ENCODE measurements around the gene EIF4E1B.

The EIF4E1B gene

GRCh38 chr5:176650354-176650884 is 19.9 kb downstream of the EIF4E1B start:
- Histone ChIP-seq H4K20me1 (peaks cover 32 to 77% (median 69%) of the 10 kb centered on the region in 11 experiments; a peak in 20 of 22 replicates), H3K9me3 (replicated peaks in 1 of 11) (no peaks in the 10 kb centered on the region), H3K4me1 (peaks cover 64 to 90% (median 81%) of the 10 kb centered on the region in 10 experiments), H3K4me3 (peak overlapping the region in 4 of 10 experiments; percentile 41 to 56 (median 50); a peak in 6 of 20 replicates), H3K9ac (peak overlapping the region in 5 of 11 experiments; percentile 39 to 69 (median 66); a peak in 9 of 22 replicates), H3K27me3 (peaks cover 0 to 10% (median 0%) of the 10 kb centered on the region in 11 experiments; a peak in 1 of 22 replicates), H3K27ac (peak overlapping the region in 3 of 11 experiments; percentile 52 to 62 (median 58); a peak in 3 of 22 replicates), H3K36me3 (peaks cover 0 to 34% (median 22%) of the 10 kb centered on the region in 11 experiments; a peak in 19 of 22 replicates), H3K4me2 (peak overlapping the region; percentile 95 to 100 (median 99))
- no peak for TF ChIP-seq Cebpa-rat (IDR thresholded peaks at IDR 0.05)

GRCh38 chr5:176651472-176651980 is 21.1 kb downstream of the EIF4E1B start:
- Histone ChIP-seq H3K27me3 (peaks cover 0 to 10% (median 0%) of the 10 kb centered on the region in 11 experiments; a peak in 1 of 22 replicates), H3K9ac (peak overlapping the region in 9 of 11 experiments; percentile 9 to 69 (median 39); a peak in 18 of 22 replicates), H3K27ac (peak overlapping the region in 5 of 11 experiments; percentile 17 to 62 (median 52); a peak in 8 of 22 replicates), H3K4me3 (peak overlapping the region in 7 of 10 experiments; percentile 31 to 56 (median 41); a peak in 13 of 20 replicates), H4K20me1 (peaks cover 32 to 86% (median 75%) of the 10 kb centered on the region in 11 experiments; a peak in 20 of 22 replicates), H3K4me2 (peak overlapping the region; percentile 95 to 100 (median 99)), H3K4me1 (peaks cover 58 to 92% (median 75%) of the 10 kb centered on the region in 10 experiments), H3K36me3 (peaks cover 0 to 43% (median 30%) of the 10 kb centered on the region in 11 experiments; a peak in 19 of 22 replicates), H3K9me3 (replicated peaks in 1 of 11) (no peaks in the 10 kb centered on the region)
- TF ChIP-seq Cebpa-rat (IDR thresholded peaks at IDR 0.05): no peak

GRCh38 chr5:176652136-176652535 is 21.7 kb downstream of the EIF4E1B start:
- H3K4me1 ChIP-seq: peaks cover 55 to 88% (median 71%) of the 10 kb centered on the region in 10 experiments
- no peaks in the 10 kb centered on the region for H3K9me3 ChIP-seq (replicated peaks in 1 of 11)
- peak overlapping the region in 6 of 10 experiments; percentile 21 to 56 (median 46); a peak in 8 of 20 replicates for H3K4me3 ChIP-seq
- H3K27ac ChIP-seq: peak overlapping the region in 4 of 11 experiments; percentile 53 to 68 (median 58); a peak in 6 of 22 replicates
- H4K20me1 ChIP-seq: peaks cover 33 to 92% (median 81%) of the 10 kb centered on the region in 11 experiments; a peak in 20 of 22 replicates
- H3K36me3 ChIP-seq: peaks cover 0 to 49% (median 37%) of the 10 kb centered on the region in 11 experiments; a peak in 20 of 22 replicates
- peaks cover 0 to 10% (median 0%) of the 10 kb centered on the region in 11 experiments; a peak in 1 of 22 replicates for H3K27me3 ChIP-seq
- H3K4me2 ChIP-seq: peak overlapping the region; percentile 95 to 100 (median 99)
- H3K9ac ChIP-seq: peak overlapping the region in 6 of 11 experiments; percentile 35 to 69 (median 60); a peak in 9 of 22 replicates
- TF ChIP-seq Cebpa-rat (IDR thresholded peaks at IDR 0.05): no peak

- peaks cover 0 to 10% (median 0%) of the 10 kb centered on the region in 11 experiments; a peak in 1 of 22 replicates for H3K27me3 ChIP-seq
- peaks cover 0 to 54% (median 42%) of the 10 kb centered on the region in 11 experiments; a peak in 20 of 22 replicates for H3K36me3 ChIP-seq
- H3K9ac ChIP-seq: peak overlapping the region in 2 of 11 experiments; percentile 16 to 28; a peak in 1 of 22 replicates
- H3K4me2 ChIP-seq: peak overlapping the region; percentile 35 to 100 (median 99); a peak in 20 of 22 replicates
- H3K9me3 ChIP-seq (replicated peaks in 1 of 11): no peaks in the 10 kb centered on the region
- H3K27ac ChIP-seq: no peak overlapping the region
- peaks cover 39 to 98% (median 83%) of the 10 kb centered on the region in 11 experiments; a peak in 21 of 22 replicates for H4K20me1 ChIP-seq
- H3K4me1 ChIP-seq: peaks cover 53 to 87% (median 72%) of the 10 kb centered on the region in 10 experiments
- TF ChIP-seq Cebpa-rat (IDR thresholded peaks at IDR 0.05): no peak
- H3K4me3 ChIP-seq: no peak overlapping the region
Observed at GRCh38 chr5:176653401-176654385, 23.2 kb downstream of the EIF4E1B start.

GRCh38 chr5:176654856-176655255 is 24.4 kb downstream of the EIF4E1B start:
- Histone ChIP-seq H3K9me3 (replicated peaks in 1 of 11) (no peaks in the 10 kb centered on the region), H3K4me3 (no peak overlapping the region), H3K4me1 (peaks cover 50 to 86% (median 70%) of the 10 kb centered on the region in 10 experiments), H3K27me3 (peaks cover 0 to 10% (median 0%) of the 10 kb centered on the region in 11 experiments; a peak in 1 of 22 replicates), H3K4me2 (peak overlapping the region in 4 of 11 experiments; percentile 98 to 100 (median 99); a peak in 3 of 22 replicates), H3K27ac (no peak overlapping the region), H4K20me1 (peaks cover 44 to 95% (median 78%) of the 10 kb centered on the region in 11 experiments; a peak in 21 of 22 replicates), H3K9ac (no peak overlapping the region), H3K36me3 (peaks cover 0 to 54% (median 42%) of the 10 kb centered on the region in 11 experiments; a peak in 20 of 22 replicates)
- TF ChIP-seq Cebpa-rat (IDR thresholded peaks at IDR 0.05): no peak

- 0 out of 22 replicates have a peak overlapping the region, but pooled peaks of 1 of the 11 experiments have one; percentile 28 for H3K9ac ChIP-seq
- peaks cover 0 to under 1% (median 0%) of the 10 kb centered on the region in 11 experiments; a peak in 1 of 22 replicates for H3K27me3 ChIP-seq
- peaks cover 0 to 54% (median 42%) of the 10 kb centered on the region in 11 experiments; a peak in 20 of 22 replicates for H3K36me3 ChIP-seq
- no peak overlapping the region for H3K27ac ChIP-seq
- H3K4me1 ChIP-seq: peaks cover 33 to 84% (median 66%) of the 10 kb centered on the region in 10 experiments
- no peak overlapping the region for H3K4me3 ChIP-seq
- no peak overlapping the region for H3K4me2 ChIP-seq
- peaks cover 40 to 88% (median 65%) of the 10 kb centered on the region in 11 experiments; a peak in 21 of 22 replicates for H4K20me1 ChIP-seq
- no peak for TF ChIP-seq Cebpa-rat (IDR thresholded peaks at IDR 0.05)
- H3K9me3 ChIP-seq (replicated peaks in 1 of 11): no peaks in the 10 kb centered on the region
Observed at GRCh38 chr5:176656467-176656990, 26.1 kb downstream of the EIF4E1B start.

- Histone ChIP-seq H3K4me1 (peaks cover 19 to 79% (median 54%) of the 10 kb centered on the region in 10 experiments), H3K4me2 (peak overlapping the region; percentile 88 to 100 (median 97)), H3K9me3 (replicated peaks in 1 of 11) (no peaks in the 10 kb centered on the region), H3K9ac (peak overlapping the region in 8 of 11 experiments; percentile 21 to 68 (median 57); a peak in 11 of 22 replicates), H3K4me3 (peak overlapping the region in 6 of 10 experiments; percentile 42 to 63 (median 50); a peak in 9 of 20 replicates), H3K36me3 (peaks cover 0 to 44% (median 39%) of the 10 kb centered on the region in 11 experiments; a peak in 20 of 22 replicates), H3K27ac (peak overlapping the region in 7 of 11 experiments; percentile 39 to 77 (median 55); a peak in 11 of 22 replicates), H3K27me3 (0 out of 22 replicates have a peak, but pooled peaks cover 0 to 3% (median 0%) of the 10 kb centered on the region in 11 experiments), H4K20me1 (peaks cover 25 to 85% (median 49%) of the 10 kb centered on the region in 11 experiments; a peak in 21 of 22 replicates)
- TF ChIP-seq Cebpa-rat (IDR thresholded peaks at IDR 0.05): no peak
Observed at GRCh38 chr5:176658007-176658599, 27.6 kb downstream of the EIF4E1B start.

Data from BLaER1 treated with 17β-estradiol and CSF1 and Interleukin-3, amounts not matched to agents 10 nM and 100 nM (cell line).